Left lung (tissue), 10 donors: Measurements from ENCODE around the gene ALPL. TPM values are rescaled to one million over a fixed set of nuclear protein-coding genes. Genes with fewer than 3 reads are reported as not detected.

Experiments used
- ATAC-seq: fragments of 200-7000 bp; cut with Tn5 transposase; one replicate; pipeline ENCODE4 v1.9.1; 2020; ENCODE audit warnings: moderate library complexity
- DNase-seq, 4 donors: peaks; one replicate each; pipeline ENCODE4 v3.0.0-alpha.2; 2013 to 2020
- H3K27ac ChIP-seq, 2 donors: fragments of 200-600 bp; sonication (generic) in 1 of 2; one replicate each; pipeline versions ENCODE4 v1.5.0 to v1.8.0; 2020 to 2021
- H3K27me3 ChIP-seq, 2 donors: fragments of 200-600 bp; sonication (generic) in 1 of 2; one replicate each; pipeline versions ENCODE4 v1.5.0 to v1.8.0; 2020 to 2021
- H3K36me3 ChIP-seq, 2 donors: fragments of 200-600 bp; sonication (generic) in 1 of 2; one replicate each; pipeline versions ENCODE4 v1.5.0 to v1.8.0; 2020 to 2021
- H3K4me1 ChIP-seq, 2 donors: fragments of 200-600 bp; one replicate each; pipeline ENCODE4 v1.8.0; 2021
- H3K4me3 ChIP-seq, 2 donors: fragments of 200-600 bp; sonication (generic) in 1 of 2; one replicate each; pipeline versions ENCODE4 v1.5.0 to v1.8.0; 2020 to 2021; ENCODE audit warnings: mild to moderate bottlenecking in 1 of 2
- H3K9me3 ChIP-seq, 2 donors: fragments of 200-600 bp; sonication (generic) in 1 of 2; one replicate each; pipeline versions ENCODE4 v1.5.0 to v1.8.0; 2020 to 2021
- CTCF ChIP-seq, 2 donors: fragments of 200-600 bp; sonication (generic) in 1 of 2; IDR thresholded peaks; one replicate each; pipeline versions ENCODE4 v1.5.0 to v1.8.0; 2021; ENCODE audit warnings: antibody characterized with exemption in 2 of 2
- intact Hi-C, 2 donors: fragments of 100-400 bp; cut with DNase I; formaldehyde crosslinking; loops; one replicate each; pipeline versions ENCODE4 v1.11.2 to v1.14.2; 2022
- polyA plus RNA-seq, 6 donors: library from polyadenylated mRNA; unstranded; fragments of 120-200 nt; gene quantifications; one replicate each; pipeline ENCODE4 v1.2.1, GENCODE V29; 2013; ENCODE audit not compliant: insufficient read length in 6 of 6
- total RNA-seq, 2 donors: library from RNA; stranded (reverse); fragmentation: NEBNext Ultra II Directional; extraction: Animal tissue kit (Norgen Biotek cat#: 25700); gene quantifications; one replicate each; pipeline ENCODE4 v1.2.1, GENCODE V29; 2021
- donor health status: DM: no; HTN: yes; CAD: no.
- donor health status: DM: no; HTN: no; CAD: no.

The ALPL gene
- total and polyA plus RNA-seq, 8 donors: 1.0 to 198 (median 1.5) TPM

- Histone ChIP-seq H3K27ac (no peak overlapping the region), H3K27me3 (peaks cover 0 to 19% of the 10 kb centered on the region in 2 donors), H3K4me1 (peaks cover 2 to 77% of the 10 kb centered on the region in 2 donors), H3K9me3 (no peaks in the 10 kb centered on the region), H3K4me3 (no peak overlapping the region), H3K36me3 (no peaks in the 10 kb centered on the region)
- DNase-seq: no peak
- no peak for TF ChIP-seq CTCF (IDR thresholded peaks at IDR 0.05)
- intact Hi-C loops: no loop called here
- no peak for ATAC-seq
Observed at GRCh38 chr1:21547876-21548275, 38.7 kb downstream of the ALPL start.

- intact Hi-C loops: no loop called here
- no peak for TF ChIP-seq CTCF (IDR thresholded peaks at IDR 0.05)
Observed at GRCh38 chr1:21550097-21550496, 40.9 kb downstream of the ALPL start.

GRCh38 chr1:21550866-21551475 lies 41.7 kb downstream of the ALPL start:
- H3K36me3 ChIP-seq: peaks cover 0 to 5% of the 10 kb centered on the region in 2 donors
- intact Hi-C loops: no loop called here
- no peaks in the 10 kb centered on the region for H3K9me3 ChIP-seq
- no peak for TF ChIP-seq CTCF (IDR thresholded peaks at IDR 0.05)
- H3K27ac ChIP-seq: peak overlapping the region in 1 of 2 donors; percentile 74
- H3K27me3 ChIP-seq: peaks cover 0 to 19% of the 10 kb centered on the region in 2 donors
- H3K4me3 ChIP-seq: no peak overlapping the region
- DNase-seq (no peak), ATAC-seq (no peak)
- peaks cover 2 to 66% of the 10 kb centered on the region in 2 donors for H3K4me1 ChIP-seq

More at GRCh38 chr1:21550097-21550496, 40.9 kb downstream of the ALPL start:
- DNase-seq (no peak), ATAC-seq (no peak)
- Histone ChIP-seq H3K4me3 (no peak overlapping the region), H3K27ac (peak overlapping the region in 1 of 2 donors; percentile 74), H3K9me3 (no peaks in the 10 kb centered on the region), H3K27me3 (peaks cover 0 to 19% of the 10 kb centered on the region in 2 donors), H3K4me1 (peaks cover 2 to 74% of the 10 kb centered on the region in 2 donors), H3K36me3 (no peaks in the 10 kb centered on the region)

GRCh38 chr1:21552715-21553114 lies 43.5 kb downstream of the ALPL start:
- TF ChIP-seq CTCF (IDR thresholded peaks at IDR 0.05): no peak
- peak overlapping the region in 1 of 2 donors; percentile 85 for H3K27ac ChIP-seq
- H3K27me3 ChIP-seq: peaks cover 0 to 19% of the 10 kb centered on the region in 2 donors
- peaks cover 0 to 23% of the 10 kb centered on the region in 2 donors for H3K36me3 ChIP-seq
- intact Hi-C loops: no loop called here
- no peak for DNase-seq
- H3K9me3 ChIP-seq: no peaks in the 10 kb centered on the region
- H3K4me3 ChIP-seq: no peak overlapping the region
- ATAC-seq: peak; percentile 53
- H3K4me1 ChIP-seq: peaks cover 2 to 49% of the 10 kb centered on the region in 2 donors

GRCh38 chr1:21553116-21553926 lies 44.1 kb downstream of the ALPL start:
- Histone ChIP-seq H3K9me3 (no peaks in the 10 kb centered on the region), H3K4me3 (no peak overlapping the region), H3K27me3 (peaks cover 0 to 19% of the 10 kb centered on the region in 2 donors), H3K36me3 (peaks cover 0 to 27% of the 10 kb centered on the region in 2 donors), H3K4me1 (peaks cover 2 to 45% of the 10 kb centered on the region in 2 donors), H3K27ac (peak overlapping the region in 1 of 2 donors; percentile 85)
- intact Hi-C loops: no loop called here
- ATAC-seq (no peak), DNase-seq (no peak)
- TF ChIP-seq CTCF (IDR thresholded peaks at IDR 0.05): no peak
